IMR-90 (cell line): ENCODE data around the gene TMEM127. TPM values are rescaled to one million over a fixed set of nuclear protein-coding genes. Genes with fewer than 3 reads are reported as not detected.

ENCODE experiments used
- ATAC-seq: fragments of 200-7000 bp; cut with Tn5 transposase; 2 replicates; pipeline ENCODE4 v1.9.1; 2020; ENCODE audit warnings: low read depth, mild to moderate bottlenecking, moderate library complexity
- BruUV-seq: library from RNA; stranded (reverse); fragments of 400-500 nt; replicated peaks from 2 replicates; lab custom pipeline; 2021; lab: Mats Ljungman, UMichigan
- CTCF ChIA-PET: fragments of 300-600 bp; formaldehyde crosslinking; extraction: SDS; loops from one replicate; lab custom pipeline; 2021; ENCODE audit warnings: antibody characterized with exemption; lab: Yijun Ruan, JAX
- POLR2A ChIA-PET: fragments of 300-600 bp; sonication (Branson Sonifier 250); formaldehyde crosslinking; loops from one replicate; lab custom pipeline; 2022; ENCODE audit warnings: antibody characterized with exemption; ENCODE audit not compliant: unreplicated experiment; lab: Charles Lee
- DNase-seq: peaks from one replicate; pipeline ENCODE4 v3.0.0; 2013
- H2AFZ ChIP-seq: replicated peaks from 2 replicates; pipeline ENCODE3; 2013; ENCODE audit warnings: low read length, mild to moderate bottlenecking; ENCODE audit not compliant: poor library complexity
- H2AK5ac ChIP-seq: 2 replicates; pipeline ENCODE4 v1.6.1; 2013; ENCODE audit warnings: low read depth, low read length, inconsistent platforms
- H2AK9ac ChIP-seq: replicated peaks from 2 replicates; pipeline ENCODE3; 2013; ENCODE audit warnings: mild to moderate bottlenecking, low read depth, low read length, moderate library complexity; ENCODE audit not compliant: poor library complexity
- H2BK120ac ChIP-seq: 2 replicates; pipeline ENCODE4 v1.6.1; 2013; ENCODE audit warnings: low read depth, low read length, inconsistent platforms
- H2BK15ac ChIP-seq: 3 replicates; pipeline ENCODE4 v1.6.1; 2013; ENCODE audit warnings: low read depth, low read length, inconsistent platforms
- H2BK20ac ChIP-seq: 2 replicates; pipeline ENCODE4 v1.6.1; 2013; ENCODE audit warnings: low read depth, mild to moderate bottlenecking, inconsistent platforms, low read length, moderate library complexity
- H2BK5ac ChIP-seq: 2 replicates; pipeline ENCODE4 v1.6.1; 2013; ENCODE audit warnings: mild to moderate bottlenecking, low read depth, low read length, inconsistent platforms; ENCODE audit not compliant: poor library complexity, severe bottlenecking
- H3K14ac ChIP-seq: replicated peaks from 2 replicates; pipeline ENCODE4 v1.6.1; 2013; ENCODE audit warnings: low read depth, low read length, inconsistent platforms
- H3K18ac ChIP-seq: 2 replicates; pipeline ENCODE4 v1.6.1; 2013; ENCODE audit warnings: low read depth, low read length, control low read depth
- H3K23ac ChIP-seq: 2 replicates; pipeline ENCODE4 v1.6.1; 2013; ENCODE audit warnings: low read depth, low read length, inconsistent platforms
- H3K27ac ChIP-seq: 2 replicates; pipeline ENCODE4 v1.5.1; 2013; ENCODE audit warnings: mild to moderate bottlenecking, control low read depth, low read length; ENCODE audit not compliant: insufficient read depth
- H3K27me3 ChIP-seq: 2 replicates; pipeline ENCODE4 v1.6.1; 2013; ENCODE audit warnings: low read length; ENCODE audit not compliant: control insufficient read depth, insufficient read depth
- H3K36me3 ChIP-seq: 2 replicates; pipeline ENCODE4 v1.6.1; 2013; ENCODE audit warnings: low read length, mixed read lengths; ENCODE audit not compliant: control insufficient read depth, insufficient read depth
- H3K4ac ChIP-seq: 2 replicates; pipeline ENCODE4 v1.6.1; 2013; ENCODE audit warnings: low read depth, low read length, inconsistent platforms
- H3K4me1 ChIP-seq: 2 replicates; pipeline ENCODE4 v1.6.1; 2013; ENCODE audit warnings: low read length, mixed read lengths; ENCODE audit not compliant: control insufficient read depth, insufficient read depth
- H3K4me2 ChIP-seq: 2 replicates; pipeline ENCODE4 v1.6.1; 2013; ENCODE audit warnings: low read depth, mild to moderate bottlenecking, control low read depth, low read length, moderate library complexity
- H3K4me3 ChIP-seq: 2 replicates; pipeline ENCODE4 v1.5.1; 2013; ENCODE audit warnings: low read depth, mild to moderate bottlenecking, control low read depth, low read length, moderate library complexity; ENCODE audit not compliant: insufficient read depth
- H3K56ac ChIP-seq: 2 replicates; pipeline ENCODE4 v1.6.1; 2013; ENCODE audit warnings: low read length, inconsistent platforms; ENCODE audit not compliant: insufficient read depth; ENCODE audit errors: extremely low read depth
- H3K79me1 ChIP-seq, 2 experiments: 2 replicates each; pipeline ENCODE4 v1.6.1; 2013; ENCODE audit warnings: low read length in 2 of 2, inconsistent platforms in 1 of 2, low read depth in 1 of 2
- H3K9ac ChIP-seq: 2 replicates; pipeline ENCODE4 v1.6.1; 2013; ENCODE audit warnings: low read depth, low read length, control low read depth
- H3K9me1 ChIP-seq: 2 replicates; pipeline ENCODE4 v1.6.1; 2013; ENCODE audit warnings: low read length, inconsistent platforms; ENCODE audit not compliant: insufficient read depth
- H3K9me3 ChIP-seq: 2 replicates; pipeline ENCODE4 v1.6.1; 2013; ENCODE audit warnings: low read length; ENCODE audit not compliant: control insufficient read depth, insufficient read depth
- H4K20me1 ChIP-seq: 2 replicates; pipeline ENCODE4 v1.6.1; 2013; ENCODE audit warnings: low read length, inconsistent platforms; ENCODE audit not compliant: insufficient read depth
- H4K5ac ChIP-seq: 2 replicates; pipeline ENCODE4 v1.6.1; 2013; ENCODE audit warnings: mild to moderate bottlenecking, low read depth, low read length, control low read depth
- H4K8ac ChIP-seq, 2 experiments: 2 replicates each; pipeline ENCODE4 v1.6.1; 2013; ENCODE audit warnings: low read depth in 2 of 2, low read length in 2 of 2, control low read depth in 1 of 2, inconsistent platforms in 1 of 2
- H4K91ac ChIP-seq: 2 replicates; pipeline ENCODE4 v1.6.1; 2013; ENCODE audit warnings: low read depth, low read length, inconsistent platforms; ENCODE audit not compliant: insufficient read depth
- MXI1 ChIP-seq: IDR thresholded peaks from 2 replicates; pipeline ENCODE4 v1.6.1; 2012; ENCODE audit warnings: low read depth, mild to moderate bottlenecking, low read length, moderate library complexity, borderline replicate concordance
- NFE2L2 ChIP-seq: fragments of 150-350 bp; IDR thresholded peaks from 2 replicates; pipeline ENCODE4 v1.6.1; 2016; ENCODE audit warnings: low read depth, mild to moderate bottlenecking, low read length
- POLR2A ChIP-seq: IDR thresholded peaks from 2 replicates; pipeline ENCODE4 v1.6.1; 2012; ENCODE audit warnings: mild to moderate bottlenecking, low read depth, low read length
- WGBS, 2 experiments: methylation state at CpG; one replicate each; pipeline versions ENCODE4 v1.1.5 to v1.1.7; 2013; ENCODE audit warnings: missing lambda C conversion rate in 2 of 2; ENCODE audit not compliant: insufficient read length in 1 of 2; ENCODE audit errors: extremely low coverage in 2 of 2; 5-methylcytosine and 5-hydroxymethylcytosine counted together
- dilution Hi-C: fragments of 300-500 bp; cut with HindIII; formaldehyde crosslinking; loops from one replicate; pipeline ENCODE4 v1.14.3; 2018; ENCODE audit warnings: low sequenced_read_pairs; ENCODE audit not compliant: unreplicated experiment
- in situ Hi-C: fragments of 300-500 bp; cut with MboI; formaldehyde crosslinking; loops from 3 replicates; pipeline ENCODE4 v1.14.3; 2019; ENCODE audit warnings: low sequenced_read_pairs, inconsistent platforms, mixed read lengths
- intact Hi-C: fragments of 100-400 bp; cut with micrococcal nuclease; formaldehyde crosslinking; loops from 2 replicates; pipeline ENCODE4 v1.10.0; 2022
- polyA plus RNA-seq, 3 experiments: library from polyadenylated mRNA; depleted of rRNA; stranded (reverse); fragments of >200 nt; gene quantifications; 2 replicates each; pipeline ENCODE4 v1.2.3, GENCODE V29; 2012; ENCODE audit warnings: low replicate concordance in 1 of 3
- total RNA-seq: library from RNA; depleted of rRNA; stranded (reverse); fragments of >200 nt; gene quantifications from 2 replicates; pipeline ENCODE4 v1.2.3, GENCODE V29; 2012

The TMEM127 gene
- total and polyA plus RNA-seq, 2 of the 4 experiments (the other 2 are of a cell fraction): 35.7 to 47.6 TPM

GRCh38 chr2:96273763-96274162, 8.0 kb upstream of the TMEM127 start:
- no peak overlapping the region for H4K8ac ChIP-seq
- ChIA-PET CTCF (no interaction called here), POLR2A (interaction anchor here (0.6 kb wide), 1 partner anchor 57 kb away, joined by 11 read pairs; no protein-coding TSS in a partner anchor)
- no peaks in the 10 kb centered on the region for H3K27me3 ChIP-seq
- H3K79me1 ChIP-seq: peaks cover 6 to 17% of the 10 kb centered on the region in 2 experiments
- H2AFZ ChIP-seq: no peak overlapping the region
- H3K4me1 ChIP-seq: peaks cover 3% of the 10 kb centered on the region; the same call in 1 of the 2 replicates
- H2BK20ac ChIP-seq: no peak overlapping the region
- no peaks in the 10 kb centered on the region for H3K9me1 ChIP-seq
- H3K14ac ChIP-seq: no peak overlapping the region
- H3K4me3 ChIP-seq: no peak overlapping the region
- WGBS, 2 experiments: no CpG with 5 or more reads among the region's 3 CpGs
- no TSS peak for BruUV-seq
- no peak overlapping the region for H2AK9ac ChIP-seq
- H3K56ac ChIP-seq: no peak overlapping the region
- no peak overlapping the region for H3K18ac ChIP-seq
- H3K36me3 ChIP-seq: peaks cover 57% of the 10 kb centered on the region
- no peaks in the 10 kb centered on the region for H3K9me3 ChIP-seq
- DNase-seq (peak; percentile 37), ATAC-seq (peak; percentile 74)
- no peak overlapping the region for H3K4ac ChIP-seq
- no peak overlapping the region for H3K27ac ChIP-seq
- no peak overlapping the region for H3K4me2 ChIP-seq
- H2BK15ac ChIP-seq: no peak overlapping the region
- H4K5ac ChIP-seq: no peak overlapping the region
- no peak overlapping the region for H2AK5ac ChIP-seq
- 0 out of 2 replicates have a peak, but pooled peaks cover 3% of the 10 kb centered on the region for H4K20me1 ChIP-seq
- dilution Hi-C loops (no loop called here), in situ Hi-C loops (loop anchor here (25.0 kb wide), 1 partner anchor 261 kb away; no protein-coding TSS in a partner anchor), intact Hi-C loops (no loop called here)
- no peak overlapping the region for H4K91ac ChIP-seq
- no peak for TF ChIP-seq POLR2A
- TF ChIP-seq NFE2L2: no peak
- TF ChIP-seq MXI1: 0 out of 2 replicates have a peak, but pooled peaks have one; percentile 47
- H2BK120ac ChIP-seq: no peak overlapping the region
- no peak overlapping the region for H3K9ac ChIP-seq
- no peak overlapping the region for H3K23ac ChIP-seq
- no peak overlapping the region for H2BK5ac ChIP-seq
